Neural crest cell (in vitro differentiated cells): ENCODE data around the gene CDC45. TPM values are rescaled to one million over a fixed set of nuclear protein-coding genes. Genes with fewer than 3 reads are reported as not detected.
A peak's percentile ranks its signal among the peaks of the same experiment; 100 is the strongest.

Experiments used
- DNase-seq: peaks from one replicate; pipeline ENCODE4 v3.0.0; 2021; ENCODE audit warnings: low read depth, mixed read lengths, low spot score
- H3K27ac Mint-ChIP-seq: one replicate; pipeline ENCODE4 v1.8.0; 2021; ENCODE audit warnings: mild to moderate bottlenecking, mixed read lengths; ENCODE audit not compliant: unreplicated experiment
- H3K27me3 Mint-ChIP-seq: 2 replicates; pipeline ENCODE4 v1.8.0; 2021; ENCODE audit warnings: low read depth, mild to moderate bottlenecking, mixed read lengths
- H3K36me3 Mint-ChIP-seq: 2 replicates; pipeline ENCODE4 v1.8.0; 2021; ENCODE audit warnings: low read depth, mild to moderate bottlenecking, mixed read lengths
- H3K4me1 Mint-ChIP-seq: 2 replicates; pipeline ENCODE4 v1.8.0; 2021; ENCODE audit warnings: mixed read lengths
- H3K4me3 Mint-ChIP-seq: one replicate; pipeline ENCODE4 v1.8.0; 2021; ENCODE audit warnings: mild to moderate bottlenecking, mixed read lengths
- H3K9me3 Mint-ChIP-seq: 2 replicates; pipeline ENCODE4 v1.8.0; 2021; ENCODE audit warnings: mixed read lengths
- CTCF ChIP-seq: fragments of 200-600 bp; sonication (generic); conservative IDR thresholded peaks from 2 replicates; pipeline ENCODE4 v1.5.0; 2021; ENCODE audit warnings: antibody characterized with exemption, mild to moderate bottlenecking
- total RNA-seq: library from RNA; stranded (reverse); gene quantifications from 2 replicates; pipeline ENCODE4 v1.2.1, GENCODE V29; 2021

CDC45 gene
- total RNA-seq, 1 donor from 2014 or later, result 49.8 TPM

GRCh38 chr22:19549428-19549827, 69.7 kb downstream of the CDC45 start:
- Mint-ChIP-seq H3K27me3 (no peaks in the 10 kb centered on the region), H3K4me3 (no peak overlapping the region), H3K9me3 (no peaks in the 10 kb centered on the region), H3K4me1 (no peaks in the 10 kb centered on the region), H3K27ac (no peak overlapping the region), H3K36me3 (no peaks in the 10 kb centered on the region)
- TF ChIP-seq CTCF, result no peak
- no peak for DNase-seq

GRCh38 chr22:19550382-19550781, 70.7 kb downstream of the CDC45 start:
- no peaks in the 10 kb centered on the region for H3K4me1 Mint-ChIP-seq
- H3K27me3 Mint-ChIP-seq, result no peaks in the 10 kb centered on the region
- no peaks in the 10 kb centered on the region for H3K36me3 Mint-ChIP-seq
- TF ChIP-seq CTCF, result no peak
- DNase-seq, result no peak
- no peaks in the 10 kb centered on the region for H3K9me3 Mint-ChIP-seq
- no peak overlapping the region for H3K27ac Mint-ChIP-seq
- no peak overlapping the region for H3K4me3 Mint-ChIP-seq

GRCh38 chr22:19553201-19553600, 73.5 kb downstream of the CDC45 start:
- H3K4me1 Mint-ChIP-seq, result no peaks in the 10 kb centered on the region
- no peaks in the 10 kb centered on the region for H3K9me3 Mint-ChIP-seq
- no peak for DNase-seq
- no peaks in the 10 kb centered on the region for H3K27me3 Mint-ChIP-seq
- no peak for TF ChIP-seq CTCF
- H3K4me3 Mint-ChIP-seq, result no peak overlapping the region
- H3K27ac Mint-ChIP-seq, result no peak overlapping the region
- H3K36me3 Mint-ChIP-seq, result no peaks in the 10 kb centered on the region

GRCh38 chr22:19554834-19555404, 75.2 kb downstream of the CDC45 start:
- no peaks in the 10 kb centered on the region for H3K4me1 Mint-ChIP-seq
- H3K27ac Mint-ChIP-seq, result no peak overlapping the region
- H3K4me3 Mint-ChIP-seq, result no peak overlapping the region
- H3K9me3 Mint-ChIP-seq, result no peaks in the 10 kb centered on the region
- no peaks in the 10 kb centered on the region for H3K27me3 Mint-ChIP-seq
- H3K36me3 Mint-ChIP-seq, result no peaks in the 10 kb centered on the region
- TF ChIP-seq CTCF, result peak; percentile 43
- no peak for DNase-seq

- no peak for DNase-seq
- H3K27ac Mint-ChIP-seq, result no peak overlapping the region
- no peaks in the 10 kb centered on the region for H3K9me3 Mint-ChIP-seq
- no peak for TF ChIP-seq CTCF
- no peaks in the 10 kb centered on the region for H3K36me3 Mint-ChIP-seq
- H3K4me1 Mint-ChIP-seq, result no peaks in the 10 kb centered on the region
- H3K27me3 Mint-ChIP-seq, result no peaks in the 10 kb centered on the region
- no peak overlapping the region for H3K4me3 Mint-ChIP-seq
Observed at GRCh38 chr22:19555651-19556050, 75.9 kb downstream of the CDC45 start.
